SK-N-MC (cell line): ENCODE measurements around the gene ACSL3.

ENCODE experiments used
- EZH2 ChIP-seq: fragments of 200-600 bp; sonication (generic); IDR thresholded peaks from one replicate; pipeline ENCODE4 v1.6.1; 2017; ENCODE audit warnings: antibody characterized with exemption
- FOXP2 ChIP-seq: optimal IDR thresholded peaks from 2 replicates; pipeline ENCODE3; 2011; ENCODE audit warnings: mild to moderate bottlenecking, moderate library complexity; ENCODE audit not compliant: insufficient read depth; ENCODE audit errors: extremely low read length, control extremely low read depth
- POLR2AphosphoS5 ChIP-seq: IDR thresholded peaks from 2 replicates; pipeline ENCODE4 v1.6.1; 2012; ENCODE audit warnings: mild to moderate bottlenecking, low read depth, low read length, borderline replicate concordance

GRCh38 chr2:222907048-222907447 is 46.2 kb downstream of the ACSL3 start:
- TF ChIP-seq POLR2AphosphoS5 (no peak), FOXP2 (no peak), EZH2 (no peak)
